ENCODE measurements around the gene AFF3. TPM values are rescaled to one million over a fixed set of nuclear protein-coding genes. Genes with fewer than 3 reads are reported as not detected.

Gene AFF3
- total RNA-seq, 1 donor from 2014 or later, result 20.9 TPM

- no peak for DNase-seq (ENCODE audit: low read depth, low spot score)
- H3K4me1 Mint-ChIP-seq, result peaks cover 9% of the 10 kb centered on the region
- H3K9me3 Mint-ChIP-seq, result no peaks in the 10 kb centered on the region
- no peak for TF ChIP-seq CTCF (conservative IDR thresholded peaks at IDR 0.05)
- no peak overlapping the region for H3K27ac Mint-ChIP-seq (ENCODE audit: unreplicated experiment)
- H3K4me3 Mint-ChIP-seq, result no peak overlapping the region
- no peaks in the 10 kb centered on the region for H3K27me3 Mint-ChIP-seq (ENCODE audit: low read depth)
- peaks cover 5% of the 10 kb centered on the region for H3K36me3 Mint-ChIP-seq (ENCODE audit: low read depth)
Measured at GRCh38 chr2:99682275-99683060, 459.9 kb downstream of the AFF3 start.

GRCh38 chr2:99680946-99681345, 461.4 kb downstream of the AFF3 start:
- no peak for TF ChIP-seq CTCF (conservative IDR thresholded peaks at IDR 0.05)
- no peak for DNase-seq (ENCODE audit: low read depth, low spot score)
- H3K4me1 Mint-ChIP-seq, result peaks cover 20% of the 10 kb centered on the region
- H3K27ac Mint-ChIP-seq (ENCODE audit: unreplicated experiment), result no peak overlapping the region
- H3K36me3 Mint-ChIP-seq (ENCODE audit: low read depth), result peaks cover 5% of the 10 kb centered on the region
- no peaks in the 10 kb centered on the region for H3K9me3 Mint-ChIP-seq
- H3K4me3 Mint-ChIP-seq, result no peak overlapping the region
- H3K27me3 Mint-ChIP-seq (ENCODE audit: low read depth), result no peaks in the 10 kb centered on the region

GRCh38 chr2:99679518-99679917, 462.9 kb downstream of the AFF3 start:
- Mint-ChIP-seq H3K4me3 (no peak overlapping the region), H3K4me1 (peaks cover 23% of the 10 kb centered on the region), H3K9me3 (no peaks in the 10 kb centered on the region), H3K27me3 (ENCODE audit: low read depth) (no peaks in the 10 kb centered on the region), H3K27ac (ENCODE audit: unreplicated experiment) (no peak overlapping the region), H3K36me3 (ENCODE audit: low read depth) (peaks cover 5% of the 10 kb centered on the region)
- TF ChIP-seq CTCF (conservative IDR thresholded peaks at IDR 0.05), result no peak
- DNase-seq (ENCODE audit: low read depth, low spot score), result no peak

- peaks cover 32% of the 10 kb centered on the region for H3K4me1 Mint-ChIP-seq
- DNase-seq (ENCODE audit: low read depth, low spot score), result no peak
- H3K27me3 Mint-ChIP-seq (ENCODE audit: low read depth), result no peaks in the 10 kb centered on the region
- peaks cover 2% of the 10 kb centered on the region for H3K36me3 Mint-ChIP-seq (ENCODE audit: low read depth)
- no peak overlapping the region for H3K4me3 Mint-ChIP-seq
- H3K9me3 Mint-ChIP-seq, result no peaks in the 10 kb centered on the region
- TF ChIP-seq CTCF (conservative IDR thresholded peaks at IDR 0.05), result no peak
- no peak overlapping the region for H3K27ac Mint-ChIP-seq (ENCODE audit: unreplicated experiment)
Measured at GRCh38 chr2:99678625-99679024, 463.8 kb downstream of the AFF3 start.

- no peak overlapping the region for H3K27ac Mint-ChIP-seq (ENCODE audit: unreplicated experiment)
- TF ChIP-seq CTCF (conservative IDR thresholded peaks at IDR 0.05), result no peak
- no peaks in the 10 kb centered on the region for H3K27me3 Mint-ChIP-seq (ENCODE audit: low read depth)
- no peaks in the 10 kb centered on the region for H3K9me3 Mint-ChIP-seq
- peaks cover 2% of the 10 kb centered on the region for H3K36me3 Mint-ChIP-seq (ENCODE audit: low read depth)
- H3K4me3 Mint-ChIP-seq, result no peak overlapping the region
- no peak for DNase-seq (ENCODE audit: low read depth, low spot score)
- peaks cover 36% of the 10 kb centered on the region for H3K4me1 Mint-ChIP-seq
Measured at GRCh38 chr2:99677814-99678213, 464.6 kb downstream of the AFF3 start.
